ENCODE measurements around the gene MYO3A. TPM values are rescaled to one million over a fixed set of nuclear protein-coding genes. Genes with fewer than 3 reads are reported as not detected.

MYO3A gene
- total RNA-seq, 1 donor from 2014 or later = 1.1 TPM

DNA sequence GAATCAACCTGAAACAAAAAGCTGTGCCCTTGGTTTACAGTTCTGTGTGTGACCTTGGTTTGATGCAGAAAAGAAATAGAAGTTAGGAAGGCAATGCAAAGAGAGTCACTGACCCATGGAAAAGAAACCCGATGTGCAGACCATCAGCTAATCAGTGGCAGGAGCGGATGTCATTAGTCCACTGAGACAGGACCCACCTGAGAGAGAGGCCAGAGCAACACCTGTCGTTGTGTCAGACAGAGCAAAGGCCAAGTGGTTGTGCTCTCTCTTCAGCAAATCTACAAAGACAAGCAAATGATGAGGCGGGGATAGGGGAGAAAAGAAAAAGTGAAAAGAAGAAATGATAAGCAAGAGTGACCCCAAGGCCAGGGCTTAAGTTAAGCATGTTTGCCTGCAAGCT is 291.3 kb downstream of the MYO3A start:
- intact Hi-C loops (cut with micrococcal nuclease) = no loop called here
- DNase-seq (no peak), ATAC-seq (ENCODE audit: low read depth) (no peak)
- POLR2A ChIA-PET = no interaction called here
- no peak overlapping the region for H3K4me3 Mint-ChIP-seq
- no peaks in the 10 kb centered on the region for H3K4me1 Mint-ChIP-seq
- no peaks in the 10 kb centered on the region for H3K9me3 Mint-ChIP-seq
- TF ChIP-seq, protein P1, sequence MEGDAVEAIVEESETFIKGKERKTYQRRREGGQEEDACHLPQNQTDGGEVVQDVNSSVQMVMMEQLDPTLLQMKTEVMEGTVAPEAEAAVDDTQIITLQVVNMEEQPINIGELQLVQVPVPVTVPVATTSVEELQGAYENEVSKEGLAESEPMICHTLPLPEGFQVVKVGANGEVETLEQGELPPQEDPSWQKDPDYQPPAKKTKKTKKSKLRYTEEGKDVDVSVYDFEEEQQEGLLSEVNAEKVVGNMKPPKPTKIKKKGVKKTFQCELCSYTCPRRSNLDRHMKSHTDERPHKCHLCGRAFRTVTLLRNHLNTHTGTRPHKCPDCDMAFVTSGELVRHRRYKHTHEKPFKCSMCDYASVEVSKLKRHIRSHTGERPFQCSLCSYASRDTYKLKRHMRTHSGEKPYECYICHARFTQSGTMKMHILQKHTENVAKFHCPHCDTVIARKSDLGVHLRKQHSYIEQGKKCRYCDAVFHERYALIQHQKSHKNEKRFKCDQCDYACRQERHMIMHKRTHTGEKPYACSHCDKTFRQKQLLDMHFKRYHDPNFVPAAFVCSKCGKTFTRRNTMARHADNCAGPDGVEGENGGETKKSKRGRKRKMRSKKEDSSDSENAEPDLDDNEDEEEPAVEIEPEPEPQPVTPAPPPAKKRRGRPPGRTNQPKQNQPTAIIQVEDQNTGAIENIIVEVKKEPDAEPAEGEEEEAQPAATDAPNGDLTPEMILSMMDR (IDR thresholded peaks at IDR 0.05) = no peak
- CTCF ChIA-PET = no interaction called here
- H3K36me3 Mint-ChIP-seq (ENCODE audit: low read depth) = no peaks in the 10 kb centered on the region
- no peak overlapping the region for H3K27ac Mint-ChIP-seq
- H3K27me3 Mint-ChIP-seq = peaks cover 50% of the 10 kb centered on the region

DNA sequence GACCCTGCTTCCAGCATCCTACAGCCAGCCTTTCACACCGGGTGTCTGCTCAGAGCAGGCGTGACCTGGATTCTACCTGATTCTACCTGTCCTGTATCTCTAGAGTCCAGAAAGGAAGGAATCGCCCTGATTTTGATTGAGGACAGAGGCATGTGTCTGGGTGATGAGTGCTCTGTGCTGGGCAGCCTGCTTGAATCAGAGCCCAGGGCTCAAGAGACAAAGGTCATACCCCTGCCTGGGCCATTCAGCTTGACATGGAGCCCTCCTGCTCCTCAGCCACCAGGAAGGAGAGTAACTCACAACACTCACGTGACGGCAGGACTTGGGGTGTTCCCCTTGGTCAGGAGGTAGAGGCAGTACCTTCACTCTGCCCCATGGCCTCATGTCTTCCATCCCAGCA is 293.8 kb downstream of the MYO3A start:
- no peak for ATAC-seq (ENCODE audit: low read depth)
- CTCF ChIA-PET = no interaction called here
- intact Hi-C loops (cut with micrococcal nuclease) = no loop called here
- H3K36me3 Mint-ChIP-seq (ENCODE audit: low read depth) = no peaks in the 10 kb centered on the region
- DNase-seq = no peak
- TF ChIP-seq, protein P1 (IDR thresholded peaks at IDR 0.05) = no peak
- POLR2A ChIA-PET = no interaction called here
- no peaks in the 10 kb centered on the region for H3K9me3 Mint-ChIP-seq
- no peak overlapping the region for H3K4me3 Mint-ChIP-seq
- H3K27me3 Mint-ChIP-seq = peaks cover 34% of the 10 kb centered on the region
- H3K4me1 Mint-ChIP-seq = no peaks in the 10 kb centered on the region
- no peak overlapping the region for H3K27ac Mint-ChIP-seq

DNA sequence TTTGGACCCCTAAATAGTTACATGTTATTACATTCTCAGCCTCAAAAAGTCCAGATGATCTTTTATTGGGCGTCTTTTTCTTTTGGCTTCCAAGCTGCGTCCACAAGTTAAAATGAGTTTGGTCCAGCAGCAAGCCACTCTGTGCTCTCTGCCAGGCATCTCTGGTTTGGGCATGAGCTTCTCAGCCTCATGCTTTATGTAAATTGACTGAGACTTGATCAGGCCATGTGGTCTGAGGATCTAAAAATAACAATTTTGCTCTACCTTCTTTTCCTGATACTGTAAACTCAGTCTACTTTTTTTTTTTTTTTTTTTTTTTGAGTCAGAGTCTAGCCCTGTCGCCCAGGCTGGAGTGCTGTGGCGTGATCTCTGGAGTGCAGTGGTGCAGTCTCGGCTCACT is 298.1 kb downstream of the MYO3A start:
- no peaks in the 10 kb centered on the region for H3K9me3 Mint-ChIP-seq
- POLR2A ChIA-PET = no interaction called here
- H3K27me3 Mint-ChIP-seq = peaks cover 16% of the 10 kb centered on the region
- H3K4me1 Mint-ChIP-seq = no peaks in the 10 kb centered on the region
- no peaks in the 10 kb centered on the region for H3K36me3 Mint-ChIP-seq (ENCODE audit: low read depth)
- H3K4me3 Mint-ChIP-seq = no peak overlapping the region
- H3K27ac Mint-ChIP-seq = no peak overlapping the region
- intact Hi-C loops (cut with micrococcal nuclease) = no loop called here
- CTCF ChIA-PET = no interaction called here
- ATAC-seq (ENCODE audit: low read depth) (no peak), DNase-seq (no peak)
- TF ChIP-seq, protein P1 (IDR thresholded peaks at IDR 0.05) = no peak

DNA sequence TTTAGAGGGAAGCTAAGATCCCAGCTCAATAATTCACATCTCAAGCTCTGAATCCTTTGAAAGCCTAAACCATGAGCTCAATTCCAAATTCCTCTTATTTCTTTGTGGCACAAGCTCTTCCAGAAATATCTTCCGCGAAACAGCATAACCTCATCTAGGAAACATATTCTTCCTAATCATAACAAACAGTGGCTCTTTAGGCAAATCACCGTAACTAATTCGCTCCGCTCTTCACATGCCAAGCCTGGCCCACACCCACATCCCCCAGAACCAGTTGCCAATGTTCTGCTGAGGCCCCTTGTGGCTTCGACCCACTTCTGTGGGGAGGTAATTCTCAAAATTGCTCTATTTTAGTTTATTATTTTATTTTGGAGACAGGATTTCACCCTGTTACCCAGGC is 301.7 kb downstream of the MYO3A start:
- peaks cover 8% of the 10 kb centered on the region for H3K27me3 Mint-ChIP-seq
- intact Hi-C loops (cut with micrococcal nuclease) = no loop called here
- ATAC-seq (ENCODE audit: low read depth) (no peak), DNase-seq (no peak)
- TF ChIP-seq, protein P1 (IDR thresholded peaks at IDR 0.05) = no peak
- no peak overlapping the region for H3K4me3 Mint-ChIP-seq
- no peaks in the 10 kb centered on the region for H3K9me3 Mint-ChIP-seq
- ChIA-PET POLR2A (no interaction called here), CTCF (no interaction called here)
- no peaks in the 10 kb centered on the region for H3K4me1 Mint-ChIP-seq
- no peaks in the 10 kb centered on the region for H3K36me3 Mint-ChIP-seq (ENCODE audit: low read depth)
- H3K27ac Mint-ChIP-seq = no peak overlapping the region

DNA sequence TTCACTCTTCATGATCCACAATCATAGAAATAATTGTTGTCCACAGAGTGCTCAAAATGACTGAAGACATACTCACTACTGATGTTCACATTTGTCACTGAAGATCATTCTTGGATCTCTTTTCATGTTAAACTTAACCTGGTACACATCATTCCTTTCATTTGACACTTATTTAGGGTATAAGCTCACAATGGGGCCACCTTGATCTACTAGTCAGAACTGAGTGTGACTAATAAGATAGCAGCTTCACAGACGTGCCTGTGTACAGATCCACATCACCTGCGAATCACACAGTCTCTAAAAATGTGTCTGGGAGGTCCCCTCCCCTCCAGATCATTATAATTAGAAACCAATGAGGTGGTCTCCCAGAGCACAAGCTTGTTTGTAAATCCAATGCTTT is 304.3 kb downstream of the MYO3A start:
- no peak for DNase-seq
- H3K27ac Mint-ChIP-seq = no peak overlapping the region
- H3K4me1 Mint-ChIP-seq = no peaks in the 10 kb centered on the region
- TF ChIP-seq, protein P1 (IDR thresholded peaks at IDR 0.05) = no peak
- no peaks in the 10 kb centered on the region for H3K36me3 Mint-ChIP-seq (ENCODE audit: low read depth)
- H3K9me3 Mint-ChIP-seq = no peaks in the 10 kb centered on the region
- intact Hi-C loops (cut with micrococcal nuclease) = no loop called here
- peaks cover 7% of the 10 kb centered on the region for H3K27me3 Mint-ChIP-seq
- no peak overlapping the region for H3K4me3 Mint-ChIP-seq
- ChIA-PET POLR2A (no interaction called here), CTCF (no interaction called here)
- ATAC-seq (ENCODE audit: low read depth) = no peak

Measured in activated B cell treated with CpG ODN at 0.5 μM for 24 hours (primary cell).